ENCODE measurements around the gene CSNK1G3. TPM values are rescaled to one million over a fixed set of nuclear protein-coding genes. Genes with fewer than 3 reads are reported as not detected.

The CSNK1G3 gene
- total and polyA plus RNA-seq, 8 donors, result 36.1 to 54.3 (median 46.7) TPM

DNA sequence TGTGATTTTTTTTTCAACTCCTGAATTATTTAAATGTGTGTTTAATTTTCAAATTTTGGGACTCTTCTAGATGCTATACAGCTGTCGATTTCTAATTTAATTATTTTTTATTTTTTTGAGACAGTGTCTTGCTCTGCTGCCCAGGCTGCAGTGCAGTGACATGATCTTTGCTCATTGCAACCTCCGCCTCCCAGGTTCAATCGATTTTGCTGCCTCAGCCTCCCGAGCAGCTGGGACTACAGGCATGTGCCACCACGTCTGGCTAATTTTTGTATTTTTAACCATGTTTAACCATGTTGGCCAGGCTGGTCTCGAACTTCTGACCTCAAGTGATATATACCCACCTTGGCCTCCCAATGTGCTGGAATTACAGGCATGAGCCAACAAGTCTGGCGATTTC lies 28.6 kb downstream of the CSNK1G3 start:
- no peak overlapping the region for H3K27ac ChIP-seq
- TF ChIP-seq, protein P1, sequence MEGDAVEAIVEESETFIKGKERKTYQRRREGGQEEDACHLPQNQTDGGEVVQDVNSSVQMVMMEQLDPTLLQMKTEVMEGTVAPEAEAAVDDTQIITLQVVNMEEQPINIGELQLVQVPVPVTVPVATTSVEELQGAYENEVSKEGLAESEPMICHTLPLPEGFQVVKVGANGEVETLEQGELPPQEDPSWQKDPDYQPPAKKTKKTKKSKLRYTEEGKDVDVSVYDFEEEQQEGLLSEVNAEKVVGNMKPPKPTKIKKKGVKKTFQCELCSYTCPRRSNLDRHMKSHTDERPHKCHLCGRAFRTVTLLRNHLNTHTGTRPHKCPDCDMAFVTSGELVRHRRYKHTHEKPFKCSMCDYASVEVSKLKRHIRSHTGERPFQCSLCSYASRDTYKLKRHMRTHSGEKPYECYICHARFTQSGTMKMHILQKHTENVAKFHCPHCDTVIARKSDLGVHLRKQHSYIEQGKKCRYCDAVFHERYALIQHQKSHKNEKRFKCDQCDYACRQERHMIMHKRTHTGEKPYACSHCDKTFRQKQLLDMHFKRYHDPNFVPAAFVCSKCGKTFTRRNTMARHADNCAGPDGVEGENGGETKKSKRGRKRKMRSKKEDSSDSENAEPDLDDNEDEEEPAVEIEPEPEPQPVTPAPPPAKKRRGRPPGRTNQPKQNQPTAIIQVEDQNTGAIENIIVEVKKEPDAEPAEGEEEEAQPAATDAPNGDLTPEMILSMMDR (IDR thresholded peaks at IDR 0.05), result no peak
- H3K4me3 ChIP-seq, result no peak overlapping the region
- intact Hi-C loops (cut with DNase I), result no loop called here
- no peaks in the 10 kb centered on the region for H3K36me3 ChIP-seq
- DNase-seq (no peak), ATAC-seq (no peak)
- no peaks in the 10 kb centered on the region for H3K9me3 ChIP-seq
- H3K27me3 ChIP-seq, result no peaks in the 10 kb centered on the region
- H3K4me1 ChIP-seq, result no peaks in the 10 kb centered on the region

DNA sequence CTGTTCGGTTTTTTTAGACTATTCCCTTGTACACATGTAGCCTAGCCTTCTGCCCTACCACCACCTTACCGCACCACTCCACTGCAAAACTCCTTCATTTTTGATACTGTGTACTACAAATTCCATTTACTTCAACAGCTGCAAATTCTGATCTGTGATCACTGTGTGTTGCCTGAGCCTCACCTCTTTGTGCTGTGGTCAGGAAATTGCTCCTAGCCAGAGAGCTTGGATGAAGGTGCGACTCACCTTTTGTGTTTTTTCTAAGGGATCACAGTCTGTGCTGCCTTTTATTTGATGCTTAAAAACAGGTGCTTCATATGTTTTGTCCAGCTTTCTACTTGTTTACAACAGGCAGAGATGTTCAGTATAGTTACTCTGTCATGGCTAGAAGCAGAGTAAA lies 31.5 kb downstream of the CSNK1G3 start:
- Histone ChIP-seq H3K4me3 (no peak overlapping the region), H3K27ac (no peak overlapping the region), H3K27me3 (no peaks in the 10 kb centered on the region), H3K36me3 (no peaks in the 10 kb centered on the region), H3K4me1 (no peaks in the 10 kb centered on the region), H3K9me3 (no peaks in the 10 kb centered on the region)
- ATAC-seq, result no peak
- TF ChIP-seq, protein P1 (IDR thresholded peaks at IDR 0.05), result no peak
- intact Hi-C loops (cut with DNase I), result no loop called here
- no peak for DNase-seq

- no peaks in the 10 kb centered on the region for H3K27me3 ChIP-seq
- intact Hi-C loops (cut with DNase I), result no loop called here
- H3K36me3 ChIP-seq, result no peaks in the 10 kb centered on the region
- no peaks in the 10 kb centered on the region for H3K9me3 ChIP-seq
- no peak overlapping the region for H3K4me3 ChIP-seq
- DNase-seq (peak in 1 of 4 donors; percentile 22), ATAC-seq (no peak)
- H3K4me1 ChIP-seq, result no peaks in the 10 kb centered on the region
- TF ChIP-seq, protein P1 (IDR thresholded peaks at IDR 0.05), result peak in 1 of 2 donors; percentile 29
- no peak overlapping the region for H3K27ac ChIP-seq
These were observed 33.5 kb downstream of the CSNK1G3 start for GRCh38 chr5:123545506-123545905.

GRCh38 chr5:123546657-123547056 lies 34.7 kb downstream of the CSNK1G3 start:
- no peak for ATAC-seq
- no peak for DNase-seq
- Histone ChIP-seq H3K4me1 (no peaks in the 10 kb centered on the region), H3K4me3 (no peak overlapping the region), H3K9me3 (no peaks in the 10 kb centered on the region), H3K27me3 (no peaks in the 10 kb centered on the region), H3K27ac (no peak overlapping the region), H3K36me3 (no peaks in the 10 kb centered on the region)
- TF ChIP-seq, protein P1 (IDR thresholded peaks at IDR 0.05), result no peak
- intact Hi-C loops (cut with DNase I), result no loop called here

DNA sequence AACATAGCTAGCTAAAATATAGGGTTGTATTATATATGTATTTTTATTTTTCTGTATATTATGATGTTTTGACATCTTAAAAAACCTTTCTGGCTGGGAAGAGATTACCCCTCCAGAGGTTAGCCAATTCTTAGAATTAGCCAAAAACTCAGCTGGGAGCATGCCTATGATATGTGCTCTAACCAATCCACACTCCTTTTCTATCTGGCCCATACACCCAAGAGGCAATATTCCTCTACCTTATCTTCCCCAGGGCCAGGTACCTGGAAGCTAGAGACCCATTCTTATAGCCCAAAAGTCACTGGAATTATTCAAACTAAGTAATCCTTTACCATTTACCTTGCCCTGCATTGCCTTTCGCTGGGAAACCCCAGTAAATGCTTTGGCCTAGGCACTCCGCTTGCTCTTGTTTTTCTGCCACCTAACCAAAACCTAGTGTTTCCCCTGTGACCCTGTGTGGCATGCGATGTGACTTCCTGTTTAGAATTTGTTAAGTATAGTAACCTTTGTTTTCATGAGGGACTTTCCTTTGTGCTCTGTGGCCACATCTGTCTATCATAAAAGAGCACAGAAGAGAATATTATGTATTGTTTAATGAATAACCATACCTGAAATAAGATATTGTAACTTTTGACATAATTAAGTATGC lies 37.4 kb downstream of the CSNK1G3 start:
- no peaks in the 10 kb centered on the region for H3K36me3 ChIP-seq
- intact Hi-C loops (cut with DNase I), result no loop called here
- DNase-seq (no peak), ATAC-seq (no peak)
- H3K9me3 ChIP-seq, result no peaks in the 10 kb centered on the region
- no peaks in the 10 kb centered on the region for H3K4me1 ChIP-seq
- TF ChIP-seq, protein P1 (IDR thresholded peaks at IDR 0.05), result no peak
- H3K27ac ChIP-seq, result peak overlapping the region in 1 of 2 donors; percentile 6
- H3K4me3 ChIP-seq, result no peak overlapping the region
- no peaks in the 10 kb centered on the region for H3K27me3 ChIP-seq
